Muscle layer of colon (tissue), 2 donors: ENCODE data around the gene NTHL1.

Experiments used
- H3K27ac ChIP-seq: one replicate; pipeline ENCODE4 v1.7.0; 2013; ENCODE audit warnings: low read depth, mild to moderate bottlenecking, low read length, moderate library complexity
- H3K27me3 ChIP-seq, 2 donors: one replicate each; pipeline ENCODE4 v1.7.0; 2013; ENCODE audit warnings: low read length in 2 of 2, mild to moderate bottlenecking in 2 of 2; ENCODE audit not compliant: insufficient read depth in 2 of 2, control insufficient read depth in 1 of 2
- H3K36me3 ChIP-seq: one replicate; pipeline ENCODE4 v1.7.0; 2013; ENCODE audit warnings: mild to moderate bottlenecking, low read length; ENCODE audit not compliant: insufficient read depth
- H3K4me1 ChIP-seq: one replicate; pipeline ENCODE4 v1.7.0; 2013; ENCODE audit warnings: mild to moderate bottlenecking, low read length; ENCODE audit not compliant: insufficient read depth
- H3K4me3 ChIP-seq, 2 donors: one replicate each; pipeline ENCODE4 v1.7.0; 2013; ENCODE audit warnings: low read length in 2 of 2, low read depth in 1 of 2, mild to moderate bottlenecking in 1 of 2, moderate library complexity in 1 of 2
- H3K9ac ChIP-seq: one replicate; pipeline ENCODE4 v1.7.0; 2013; ENCODE audit warnings: low read length
- H3K9me3 ChIP-seq: one replicate; pipeline ENCODE4 v1.7.0; 2013; ENCODE audit warnings: mild to moderate bottlenecking, low read length
- donor health status: abdominal sarcoma.
- donor health status: Adenocarcinoma of cecum.

The NTHL1 gene

DNA sequence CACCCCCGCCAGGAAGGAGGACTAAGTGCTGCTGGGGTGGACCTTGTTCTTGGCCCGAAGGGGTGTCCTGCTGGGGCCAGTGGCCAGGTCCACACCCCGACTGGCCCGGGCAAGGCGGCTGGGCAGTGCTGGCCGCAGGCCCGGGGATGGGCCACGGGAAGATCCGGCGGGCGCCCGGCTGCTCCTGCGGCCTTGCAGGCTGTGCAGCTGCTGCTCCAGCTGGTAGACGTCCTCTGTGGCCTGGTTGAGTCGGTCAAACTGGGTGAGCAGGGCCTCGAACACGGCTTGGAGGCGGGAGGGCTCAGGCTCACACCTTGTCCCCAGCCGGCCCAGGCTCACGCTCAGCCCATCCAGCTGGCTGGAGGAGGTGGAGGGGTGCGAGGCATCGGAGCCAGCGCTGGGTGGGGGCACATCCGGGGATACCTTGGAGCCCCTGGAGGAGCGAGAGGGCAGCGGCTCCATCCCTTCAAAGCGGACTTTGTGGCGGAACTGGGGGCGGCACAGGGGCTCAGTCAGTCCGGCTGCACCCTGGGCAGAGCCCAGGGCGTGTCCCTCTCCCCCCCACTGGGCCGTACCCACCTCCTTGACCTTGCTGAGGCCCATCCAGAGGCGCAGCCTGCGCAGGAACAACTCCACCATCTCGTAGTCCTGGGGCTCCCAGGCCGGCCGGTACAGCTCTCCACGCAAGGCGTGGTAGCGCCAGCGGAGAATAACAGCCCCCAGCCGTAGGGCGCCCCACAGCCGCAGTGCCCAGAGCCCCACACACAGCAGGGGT lies 42.3 kb upstream of the NTHL1 start:
- no peaks in the 10 kb centered on the region for H3K27me3 ChIP-seq
- H3K4me1 ChIP-seq = peaks cover 15% of the 10 kb centered on the region
- H3K4me3 ChIP-seq = no peak overlapping the region
- no peaks in the 10 kb centered on the region for H3K9me3 ChIP-seq
- H3K9ac ChIP-seq = no peak overlapping the region
- H3K27ac ChIP-seq = peak overlapping the region; percentile 34
- peaks cover 61% of the 10 kb centered on the region for H3K36me3 ChIP-seq

DNA sequence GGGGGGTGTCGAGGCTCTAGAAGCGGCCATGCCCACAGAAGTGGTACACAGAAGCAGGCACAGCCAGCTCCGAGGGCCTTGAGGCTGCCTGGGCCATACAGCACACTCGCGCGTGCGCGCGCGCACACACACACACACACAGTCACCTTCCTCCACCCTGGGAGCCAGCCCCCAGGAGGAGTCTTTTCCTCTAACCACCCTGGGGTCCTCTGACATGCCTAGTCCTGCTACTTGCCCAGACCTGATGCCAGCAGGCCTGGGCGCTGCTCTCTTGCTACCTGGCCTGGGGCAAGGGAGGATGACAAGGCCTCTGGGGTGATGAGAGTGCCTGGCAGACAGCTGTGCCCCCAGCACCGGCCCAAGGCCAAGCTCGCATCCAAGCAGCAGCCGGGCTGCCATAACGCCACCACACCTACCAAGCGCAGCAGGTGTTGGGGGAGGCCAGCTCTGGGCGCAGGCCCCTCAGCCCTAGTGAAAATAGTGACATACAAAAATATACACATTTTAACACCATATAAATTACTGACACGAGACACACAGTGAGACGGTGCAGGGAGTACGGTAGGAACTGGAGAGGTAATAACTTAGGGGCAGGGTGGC lies 41.2 kb upstream of the NTHL1 start:
- Histone ChIP-seq H3K36me3 (peaks cover 54% of the 10 kb centered on the region), H3K4me1 (peaks cover 15% of the 10 kb centered on the region), H3K27me3 (no peaks in the 10 kb centered on the region), H3K27ac (no peak overlapping the region), H3K9me3 (no peaks in the 10 kb centered on the region), H3K4me3 (no peak overlapping the region), H3K9ac (no peak overlapping the region)

DNA sequence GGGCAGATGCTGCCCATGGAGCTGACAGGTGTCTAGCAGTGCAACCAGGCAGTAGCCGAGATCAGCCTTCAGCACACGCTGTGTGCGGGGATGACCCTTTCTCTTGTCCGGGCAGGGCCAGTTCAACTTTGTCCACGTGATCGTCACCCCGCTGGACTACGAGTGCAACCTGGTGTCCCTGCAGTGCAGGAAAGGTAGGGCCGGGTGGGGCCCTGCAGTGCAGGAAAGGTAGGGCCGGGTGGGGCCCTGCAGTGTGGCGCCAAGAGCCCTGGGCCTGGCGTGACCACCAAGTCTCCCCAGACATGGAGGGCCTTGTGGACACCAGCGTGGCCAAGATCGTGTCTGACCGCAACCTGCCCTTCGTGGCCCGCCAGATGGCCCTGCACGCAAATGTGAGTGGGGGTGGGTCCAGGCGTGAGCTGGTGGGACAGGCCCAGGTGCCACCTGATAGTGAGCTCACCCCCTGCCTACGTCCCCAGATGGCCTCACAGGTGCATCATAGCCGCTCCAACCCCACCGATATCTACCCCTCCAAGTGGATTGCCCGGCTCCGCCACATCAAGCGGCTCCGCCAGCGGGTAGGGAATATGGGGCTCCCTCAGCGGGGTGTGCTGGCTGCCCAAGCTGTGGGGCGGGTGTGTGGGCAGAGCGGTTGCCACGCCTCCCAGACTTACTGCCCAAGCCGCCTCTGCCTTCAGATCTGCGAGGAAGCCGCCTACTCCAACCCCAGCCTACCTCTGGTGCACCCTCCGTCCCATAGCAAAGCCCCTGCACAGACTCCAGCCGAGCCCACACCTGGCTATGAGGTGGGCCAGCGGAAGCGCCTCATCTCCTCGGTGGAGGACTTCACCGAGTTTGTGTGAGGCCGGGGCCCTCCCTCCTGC lies 40.4 kb upstream of the NTHL1 start:
- Histone ChIP-seq H3K4me1 (peaks cover 22% of the 10 kb centered on the region), H3K36me3 (peaks cover 46% of the 10 kb centered on the region)

DNA sequence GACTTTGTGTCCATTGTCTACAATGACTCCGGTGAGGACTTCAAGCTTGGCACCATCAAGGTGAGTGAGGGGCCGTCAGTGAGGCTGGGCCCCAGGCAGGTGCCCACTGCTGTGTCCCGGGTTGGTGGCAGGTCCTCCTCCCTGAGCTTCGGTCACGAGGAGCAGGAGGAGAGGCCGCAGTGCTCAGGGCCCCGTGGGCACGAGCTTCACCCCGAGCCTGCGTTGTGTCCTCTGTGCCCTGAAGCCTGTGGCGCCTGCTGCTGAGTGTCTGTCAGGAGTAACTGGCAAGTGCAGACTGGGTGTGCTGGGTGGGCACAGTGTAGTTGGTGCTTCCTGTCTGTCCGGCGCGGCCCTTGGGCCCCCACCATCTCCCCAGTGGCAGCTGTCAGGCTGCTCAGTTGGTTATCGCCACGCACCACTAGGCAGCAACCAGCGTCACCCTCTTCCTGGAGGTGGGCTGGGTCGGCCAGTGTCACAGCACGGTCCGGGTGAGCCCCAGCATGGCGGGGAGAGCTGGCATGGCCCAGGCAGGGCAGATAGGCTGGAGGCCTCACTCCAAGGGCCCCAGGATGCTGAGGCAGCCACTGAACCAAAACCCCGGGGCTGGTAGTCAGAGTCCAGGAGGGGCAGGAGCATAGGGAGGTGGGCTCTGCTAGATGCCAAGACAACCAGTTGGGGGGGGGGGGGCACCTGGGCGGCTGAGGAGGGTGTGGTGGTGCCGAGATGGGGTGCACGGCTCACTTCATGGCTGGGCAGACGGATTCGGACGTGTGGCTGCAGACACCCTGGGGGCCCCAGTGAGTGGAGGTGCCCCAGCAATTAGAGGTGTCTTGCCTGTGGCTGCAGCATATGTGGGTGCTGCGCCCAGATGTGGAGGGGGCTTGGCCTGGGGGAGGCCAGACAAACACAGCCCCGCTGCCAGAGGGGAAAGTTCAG lies 39.4 kb upstream of the NTHL1 start:
- peaks cover 44% of the 10 kb centered on the region for H3K36me3 ChIP-seq

More for the DNA sequence above, 40.4 kb upstream of the NTHL1 start:
- Histone ChIP-seq H3K27me3 (no peaks in the 10 kb centered on the region), H3K9me3 (no peaks in the 10 kb centered on the region), H3K4me3 (no peak overlapping the region), H3K27ac (no peak overlapping the region), H3K9ac (no peak overlapping the region)

DNA sequence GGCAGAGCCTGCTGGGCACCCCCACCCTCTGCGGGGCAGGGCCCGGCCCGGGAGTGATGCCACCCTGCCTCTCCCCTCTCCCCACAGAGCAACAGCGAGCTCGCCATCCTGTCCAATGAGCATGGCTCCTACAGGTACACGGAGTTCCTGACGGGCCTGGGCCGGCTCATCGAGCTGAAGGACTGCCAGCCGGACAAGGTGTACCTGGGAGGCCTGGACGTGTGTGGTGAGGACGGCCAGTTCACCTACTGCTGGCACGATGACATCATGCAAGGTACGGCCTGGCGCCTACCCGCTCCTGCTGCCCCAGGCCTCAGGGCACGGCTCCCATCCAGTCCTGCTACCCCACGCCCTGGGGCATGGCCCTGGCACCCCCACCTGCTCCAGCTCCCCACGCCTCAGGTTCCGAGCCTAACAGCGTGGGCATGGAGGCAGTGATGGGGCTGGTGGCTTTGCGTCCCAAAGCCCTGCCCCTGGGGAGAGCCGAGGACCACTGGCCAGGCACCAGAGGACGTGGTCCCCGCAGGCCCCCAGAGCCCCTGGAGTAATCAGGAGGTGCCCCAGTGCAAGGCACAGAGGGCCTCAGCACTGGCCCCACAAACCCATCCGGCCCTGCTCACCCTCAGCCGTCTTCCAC lies 38.6 kb upstream of the NTHL1 start:
- Histone ChIP-seq H3K9ac (no peak overlapping the region), H3K27me3 (no peaks in the 10 kb centered on the region), H3K4me3 (no peak overlapping the region), H3K36me3 (peaks cover 38% of the 10 kb centered on the region), H3K9me3 (no peaks in the 10 kb centered on the region), H3K4me1 (peaks cover 16% of the 10 kb centered on the region), H3K27ac (no peak overlapping the region)

More for the DNA sequence above, 39.4 kb upstream of the NTHL1 start:
- Histone ChIP-seq H3K9me3 (no peaks in the 10 kb centered on the region), H3K27me3 (no peaks in the 10 kb centered on the region), H3K4me3 (no peak overlapping the region), H3K4me1 (peaks cover 23% of the 10 kb centered on the region), H3K9ac (no peak overlapping the region), H3K27ac (no peak overlapping the region)

DNA sequence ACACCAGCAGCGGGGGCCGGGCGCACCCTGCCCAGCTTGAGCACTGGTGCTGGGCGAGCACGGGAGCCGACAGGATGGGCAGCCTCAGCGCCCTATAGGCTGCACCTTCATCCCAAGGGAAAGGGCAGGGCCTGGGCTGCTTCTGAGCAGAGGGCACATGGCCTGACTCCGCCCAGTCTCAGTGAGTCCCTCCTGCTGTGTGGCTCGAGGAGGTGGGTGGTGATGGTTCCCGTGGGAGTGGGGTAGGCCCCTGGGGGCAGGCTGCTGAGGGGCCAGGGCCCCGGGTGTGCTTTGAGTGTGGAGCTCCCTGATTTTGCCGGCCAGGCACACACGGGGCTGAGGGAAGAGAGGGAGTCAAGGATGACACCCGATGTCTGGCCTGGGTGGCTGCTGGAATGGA lies 38.0 kb upstream of the NTHL1 start:
- H3K36me3 ChIP-seq = peaks cover 38% of the 10 kb centered on the region
- no peaks in the 10 kb centered on the region for H3K27me3 ChIP-seq
- H3K9ac ChIP-seq = no peak overlapping the region
- no peak overlapping the region for H3K4me3 ChIP-seq
- peaks cover 16% of the 10 kb centered on the region for H3K4me1 ChIP-seq
- no peaks in the 10 kb centered on the region for H3K9me3 ChIP-seq
- H3K27ac ChIP-seq = no peak overlapping the region

DNA sequence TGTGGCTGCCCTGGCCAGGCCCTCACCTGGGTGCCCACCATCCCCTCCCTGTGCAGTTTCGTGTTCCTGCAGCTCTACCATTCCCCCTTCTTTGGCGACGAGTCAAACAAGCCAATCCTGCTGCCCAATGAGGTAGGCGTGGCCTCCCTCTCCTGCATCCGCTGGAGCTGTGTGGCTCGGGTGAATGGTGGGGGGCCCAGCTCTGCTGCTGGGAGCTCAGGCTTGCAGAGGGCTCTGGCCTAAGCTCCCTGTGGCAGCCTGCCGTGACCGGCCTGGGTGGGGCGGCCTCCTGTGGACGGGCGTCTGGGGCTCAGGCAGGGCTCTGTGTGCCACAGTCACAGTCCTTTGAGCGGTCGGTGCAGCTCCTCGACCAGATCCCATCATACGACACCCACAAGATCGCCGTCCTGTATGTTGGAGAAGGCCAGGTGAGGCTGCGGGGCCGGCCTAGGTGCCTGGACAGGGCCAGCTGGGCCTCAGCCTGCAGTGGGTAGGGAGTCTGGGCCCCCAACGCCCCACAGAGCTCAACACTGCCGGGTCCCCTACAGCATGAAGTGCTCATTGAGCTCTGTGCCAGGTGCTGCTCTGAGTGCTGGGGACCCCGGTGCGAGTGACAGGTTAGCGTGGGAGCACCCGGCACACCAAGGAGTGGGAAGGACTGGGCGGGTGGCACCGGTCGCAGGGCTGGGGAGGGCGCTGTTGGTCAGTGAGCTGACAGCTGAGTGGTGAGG lies 37.4 kb upstream of the NTHL1 start:
- H3K9me3 ChIP-seq = no peaks in the 10 kb centered on the region
- peaks cover 35% of the 10 kb centered on the region for H3K36me3 ChIP-seq
- H3K27ac ChIP-seq = no peak overlapping the region
- H3K4me3 ChIP-seq = no peak overlapping the region
- H3K27me3 ChIP-seq = no peaks in the 10 kb centered on the region
- H3K4me1 ChIP-seq = peaks cover 16% of the 10 kb centered on the region
- no peak overlapping the region for H3K9ac ChIP-seq

DNA sequence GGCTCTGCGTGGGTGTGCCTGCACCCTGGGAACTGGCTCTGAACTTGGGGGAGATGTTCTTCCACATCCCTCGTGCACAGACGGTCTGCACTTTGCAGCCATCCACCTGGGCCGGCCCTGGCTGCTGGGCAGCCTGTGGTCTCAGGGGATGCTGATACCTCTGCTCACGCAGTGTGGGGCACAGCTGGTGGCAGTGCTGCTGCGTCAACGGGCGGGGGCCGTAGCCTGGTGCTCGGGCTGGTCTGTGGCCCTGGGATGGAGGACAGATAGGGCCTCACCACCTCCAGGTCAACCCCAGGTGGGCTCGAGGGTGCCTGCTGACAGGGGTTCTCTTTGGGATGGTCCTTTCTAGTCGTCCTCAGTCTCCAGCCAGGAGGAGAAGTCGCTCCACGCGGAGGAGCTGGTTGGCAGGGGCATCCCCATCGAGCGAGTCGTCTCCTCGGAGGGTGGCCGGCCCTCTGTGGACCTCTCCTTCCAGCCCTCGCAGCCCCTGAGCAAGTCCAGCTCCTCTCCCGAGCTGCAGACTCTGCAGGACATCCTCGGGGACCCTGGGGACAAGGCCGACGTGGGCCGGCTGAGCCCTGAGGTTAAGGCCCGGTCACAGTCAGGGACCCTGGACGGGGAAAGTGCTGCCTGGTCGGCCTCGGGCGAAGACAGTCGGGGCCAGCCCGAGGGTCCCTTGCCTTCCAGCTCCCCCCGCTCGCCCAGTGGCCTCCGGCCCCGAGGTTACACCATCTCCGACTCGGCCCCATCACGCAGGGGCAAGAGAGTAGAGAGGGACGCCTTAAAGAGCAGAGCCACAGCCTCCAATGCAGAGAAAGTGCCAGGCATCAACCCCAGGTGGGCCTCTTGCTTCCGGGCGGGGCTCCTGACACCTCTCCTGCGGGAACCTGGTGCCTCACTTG lies 36.5 kb upstream of the NTHL1 start:
- Histone ChIP-seq H3K27me3 (no peaks in the 10 kb centered on the region), H3K4me1 (peaks cover 16% of the 10 kb centered on the region), H3K9me3 (no peaks in the 10 kb centered on the region), H3K36me3 (peaks cover 37% of the 10 kb centered on the region), H3K4me3 (no peak overlapping the region), H3K9ac (no peak overlapping the region), H3K27ac (peak overlapping the region; percentile 3)

DNA sequence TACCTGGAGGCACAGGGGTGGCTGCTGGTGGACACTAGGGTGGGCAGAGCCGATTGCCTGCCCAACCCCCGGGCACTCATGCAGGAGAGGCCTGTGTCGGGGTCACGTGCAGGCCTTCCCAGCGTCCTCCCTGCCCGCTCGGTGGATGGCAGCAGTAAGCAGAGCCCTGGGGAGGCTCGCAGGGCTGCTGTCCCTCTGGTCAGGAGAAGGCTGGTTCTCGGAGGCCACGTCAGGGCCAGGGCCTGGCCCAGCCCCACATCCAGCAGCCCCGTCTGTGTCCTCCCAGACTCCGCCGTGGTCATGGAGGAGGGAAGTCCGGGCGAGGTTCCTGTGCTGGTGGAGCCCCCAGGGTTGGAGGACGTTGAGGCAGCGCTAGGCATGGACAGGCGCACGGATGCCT lies 35.8 kb upstream of the NTHL1 start:
- Histone ChIP-seq H3K36me3 (peaks cover 37% of the 10 kb centered on the region), H3K9ac (no peak overlapping the region), H3K4me1 (peaks cover 16% of the 10 kb centered on the region), H3K27me3 (no peaks in the 10 kb centered on the region), H3K27ac (peak overlapping the region; percentile 3), H3K9me3 (no peaks in the 10 kb centered on the region), H3K4me3 (no peak overlapping the region)
